SK-N-SH treated with all-trans-retinoic acid at 6 μM for 48 hours (cell line): ENCODE results near the gene CDCA4.

Experiments
- ARNTL ChIP-seq: fragments of 450-650 bp; formaldehyde crosslinking; IDR thresholded peaks from 2 replicates; pipeline ENCODE4 v1.5.0; 2020; ENCODE audit warnings: low read depth, mild to moderate bottlenecking, moderate library complexity, borderline replicate concordance
- BACH2 ChIP-seq: fragments of 250-450 bp; sonication (Bioruptor Pico); IDR thresholded peaks from 2 replicates; pipeline ENCODE4 v1.9.0; 2021; ENCODE audit warnings: mild to moderate bottlenecking, borderline replicate concordance
- CREB5 ChIP-seq: fragments of 250-450 bp; sonication (Bioruptor Pico); IDR thresholded peaks from 2 replicates; pipeline ENCODE4 v1.5.1; 2020; ENCODE audit warnings: low read depth, mild to moderate bottlenecking, moderate library complexity
- CSDC2 ChIP-seq: fragments of 250-450 bp; sonication (Bioruptor Pico); IDR thresholded peaks from 2 replicates; pipeline ENCODE4 v1.5.0; 2020; ENCODE audit warnings: mild to moderate bottlenecking, moderate library complexity
- ISL1 ChIP-seq: fragments of 250-450 bp; sonication (Bioruptor Pico); IDR thresholded peaks from 2 replicates; pipeline ENCODE4 v2.1.2; 2022; ENCODE audit warnings: mild to moderate bottlenecking, moderate library complexity
- OSR1 ChIP-seq: fragments of 250-450 bp; sonication (Bioruptor Pico); IDR thresholded peaks from 2 replicates; pipeline ENCODE4 v1.8.0; 2022; ENCODE audit warnings: moderate library complexity, mild to moderate bottlenecking, inconsistent platforms
- PATZ1 ChIP-seq: fragments of 250-450 bp; sonication (Bioruptor Pico); IDR thresholded peaks from 2 replicates; pipeline ENCODE4 v1.8.0; 2020; ENCODE audit warnings: mild to moderate bottlenecking, moderate library complexity, borderline replicate concordance
- POU6F1 ChIP-seq: fragments of 250-450 bp; sonication (Bioruptor Pico); IDR thresholded peaks from 2 replicates; pipeline ENCODE4 v1.8.0; 2021; ENCODE audit warnings: low read depth, mild to moderate bottlenecking, moderate library complexity, borderline replicate concordance
- RARB ChIP-seq: fragments of 250-450 bp; sonication (Bioruptor Pico); IDR thresholded peaks from 2 replicates; pipeline ENCODE4 v1.8.0; 2021; ENCODE audit warnings: mild to moderate bottlenecking, moderate library complexity
- TSHZ2 ChIP-seq: fragments of 250-450 bp; sonication (Bioruptor Pico); IDR thresholded peaks from 2 replicates; pipeline ENCODE4 v1.5.0; 2020; ENCODE audit warnings: mild to moderate bottlenecking, moderate library complexity
- ZFP3 ChIP-seq: fragments of 250-450 bp; sonication (Bioruptor Pico); IDR thresholded peaks from 2 replicates; pipeline ENCODE4 v1.5.0; 2020; ENCODE audit warnings: mild to moderate bottlenecking, moderate library complexity
- ZNF565 ChIP-seq: fragments of 450-650 bp; formaldehyde crosslinking; conservative IDR thresholded peaks from 2 replicates; pipeline ENCODE4 v1.5.0; 2020; ENCODE audit warnings: low read depth, mild to moderate bottlenecking, moderate library complexity

- TF ChIP-seq ZFP3 (CRISPR knock-in tag) (no peak), BACH2 (no peak), ARNTL (CRISPR knock-in tag) (no peak), ISL1 (CRISPR knock-in tag) (no peak), CSDC2 (CRISPR knock-in tag) (no peak), TSHZ2 (CRISPR knock-in tag) (no peak), POU6F1 (CRISPR knock-in tag) (no peak), ZNF565 (CRISPR knock-in tag) (no peak), CREB5 (CRISPR knock-in tag) (no peak), OSR1 (CRISPR knock-in tag) (no peak), PATZ1 (CRISPR knock-in tag) (no peak), RARB (CRISPR knock-in tag) (no peak)
These were observed at the start of gene CDCA4 for GRCh38 chr14:105020815-105021655.
